Stimulated activated CD4-positive, alpha-beta T cell treated with anti-CD3 and anti-CD28 coated beads, TNF-alpha, amount 100 ng/mL, for 1 hour (primary cell): ENCODE measurements around the gene YPEL5.

Source experiments
- DNase-seq, 3 donors: peaks; one replicate each; pipeline ENCODE4 v3.0.0-alpha.2; 2020; ENCODE audit warnings: low read depth in 3 of 3, low spot score in 1 of 3

YPEL5 gene

DNA sequence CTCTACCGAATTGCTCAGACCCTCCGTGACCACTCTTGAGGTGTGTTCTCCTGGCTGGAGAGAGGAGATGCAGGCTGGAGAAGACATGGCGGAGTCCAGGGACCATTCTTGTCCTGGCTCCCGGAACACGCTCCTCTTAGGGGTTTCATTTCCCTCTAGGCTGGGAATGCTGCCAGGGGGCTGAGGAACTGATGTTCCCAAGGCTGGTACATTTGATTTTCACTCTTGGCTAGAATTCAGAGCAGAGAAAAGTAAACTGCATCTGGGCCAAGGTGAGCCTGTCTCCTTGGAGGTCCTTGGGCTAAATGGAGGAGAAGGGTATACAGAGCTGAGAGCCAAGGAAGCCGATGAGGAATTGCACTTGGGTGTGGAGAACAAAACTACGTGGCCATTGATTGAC, 56.3 kb downstream of the YPEL5 start:
- no peak for DNase-seq

DNA sequence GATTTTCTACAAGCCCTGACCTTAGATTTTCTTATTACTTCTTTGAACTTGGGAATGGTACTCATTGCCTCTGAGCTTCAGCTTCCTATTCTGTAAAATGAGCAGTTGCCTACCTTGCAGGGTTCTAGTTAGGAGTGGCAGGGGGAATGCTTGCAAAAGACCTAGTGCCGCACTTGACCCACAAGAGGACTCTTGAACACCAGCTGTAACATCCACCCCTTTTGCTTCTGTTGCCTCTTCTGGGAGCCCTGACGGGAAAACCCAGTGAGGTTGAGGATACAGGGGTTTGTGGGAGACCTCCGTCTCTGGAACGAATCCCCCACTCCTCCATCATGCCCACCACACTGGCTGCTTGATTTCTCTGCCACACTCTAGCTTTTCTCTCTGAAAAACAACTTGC, 57.5 kb downstream of the YPEL5 start:
- DNase-seq: no peak

DNA sequence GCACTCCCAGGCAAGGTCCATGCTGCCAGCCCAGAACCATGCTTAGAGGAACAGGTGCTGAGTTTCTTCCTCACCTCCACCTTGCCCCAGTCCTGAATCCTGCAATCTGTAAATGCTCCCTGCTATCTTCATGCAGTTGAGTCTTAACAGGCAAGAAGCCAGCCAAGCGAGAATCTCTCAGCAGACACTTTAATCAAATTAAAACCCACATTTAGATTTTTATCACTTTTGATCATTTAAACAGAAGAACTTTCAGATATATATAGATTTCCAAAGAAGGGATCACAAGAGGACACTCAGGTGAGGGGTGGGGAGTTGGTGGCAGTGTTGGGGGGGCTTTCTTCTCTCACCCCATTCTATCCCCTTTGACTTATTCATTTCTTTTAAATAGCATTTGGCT, 58.6 kb downstream of the YPEL5 start:
- no peak for DNase-seq

DNA sequence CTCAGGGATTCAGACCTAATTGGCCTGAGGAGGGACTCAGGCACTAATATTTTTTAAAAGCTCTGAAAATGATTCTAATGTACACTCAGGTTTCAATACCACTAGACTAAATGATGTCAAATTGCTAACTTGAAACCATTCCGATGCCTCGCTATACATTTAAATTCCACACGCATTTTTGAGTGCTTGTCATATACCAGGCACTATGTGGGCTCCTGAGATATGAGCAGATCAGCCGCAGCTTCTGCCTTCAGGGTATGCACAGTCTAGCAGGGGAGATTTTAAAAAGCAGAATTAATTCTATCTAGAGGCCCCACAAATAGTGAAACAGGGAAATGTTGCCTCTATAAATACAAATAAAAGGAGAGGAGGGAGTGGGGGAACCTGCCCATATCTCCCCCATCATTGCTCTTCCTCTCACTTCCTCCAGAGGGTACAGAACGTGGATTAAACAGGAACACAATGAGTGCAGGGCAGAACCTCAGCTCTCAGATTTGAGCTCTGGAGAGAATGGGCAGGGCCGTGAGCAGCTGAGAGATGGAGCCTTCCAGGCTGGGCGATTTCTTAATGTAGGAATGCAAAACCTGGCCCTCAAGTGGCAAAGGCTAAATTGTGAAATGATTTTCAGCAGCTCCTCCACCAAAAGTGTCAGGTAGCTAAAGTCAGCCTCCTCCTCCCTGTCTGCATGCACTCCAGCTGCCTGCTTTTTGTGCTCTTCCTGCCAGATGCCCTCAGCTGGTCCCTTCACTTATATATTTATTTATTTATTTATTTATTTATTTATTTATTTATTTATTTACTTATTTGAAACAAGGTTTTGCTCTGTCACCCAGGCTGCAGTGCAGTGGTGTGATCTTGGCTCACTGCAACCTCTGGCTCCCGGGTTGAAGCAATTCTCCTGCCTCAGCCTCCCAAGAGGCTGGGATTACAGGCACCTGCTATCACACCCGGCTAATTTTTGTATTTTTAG, 59.9 kb downstream of the YPEL5 start:
- DNase-seq: no peak

DNA sequence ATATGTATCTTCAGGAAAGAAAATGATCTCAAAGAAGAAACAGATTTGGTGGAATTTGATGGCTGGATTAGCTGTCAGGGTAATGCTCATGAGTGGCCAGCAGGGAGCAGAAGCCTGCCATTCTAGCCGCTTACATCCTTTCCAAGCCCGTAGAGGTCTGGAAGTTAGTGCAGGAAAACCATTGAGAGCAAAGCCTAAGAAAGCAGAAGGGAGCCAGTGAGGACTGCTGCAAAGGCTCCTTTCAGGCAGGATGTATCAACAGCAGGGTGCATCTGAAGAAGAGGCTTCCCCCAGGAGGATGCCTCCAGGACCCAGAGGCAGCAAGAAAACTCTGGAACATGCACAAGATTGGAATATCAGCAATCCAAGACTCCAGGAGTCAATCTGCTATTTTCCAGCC, 61.6 kb downstream of the YPEL5 start:
- DNase-seq: no peak

DNA sequence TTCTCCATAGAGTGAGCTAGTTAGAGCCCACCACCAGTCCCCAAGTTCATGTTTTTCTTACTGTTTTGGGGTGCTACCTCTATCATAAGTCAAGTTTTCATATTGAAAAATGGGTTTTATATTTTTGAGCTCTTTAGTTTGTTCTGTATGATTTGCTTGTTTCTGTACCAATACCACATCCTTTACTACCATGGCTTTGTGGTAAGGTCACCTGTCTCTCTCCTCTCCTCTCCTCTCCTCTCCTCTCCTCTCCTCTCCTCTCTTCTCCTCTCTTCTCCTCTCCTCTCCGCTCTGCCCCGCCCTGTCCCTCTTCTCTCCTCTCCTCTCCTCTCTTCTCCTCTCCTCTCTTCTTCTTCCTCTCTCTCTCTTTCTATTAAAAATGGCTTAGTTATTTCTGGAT, 62.4 kb downstream of the YPEL5 start:
- DNase-seq: no peak
